ENCODE measurements around the gene BCAS3.

The BCAS3 gene

GRCh38 chr17:61265397-61265796, 587.7 kb downstream of the BCAS3 start:
- H3K27ac ChIP-seq: no peak overlapping the region
- H3K79me2 ChIP-seq (ENCODE audit: insufficient read depth, low read depth): no peaks in the 10 kb centered on the region
- H2AFZ ChIP-seq (ENCODE audit: low read depth): no peak overlapping the region
- no peaks in the 10 kb centered on the region for H3K36me3 ChIP-seq (ENCODE audit: insufficient read depth)
- no peak overlapping the region for H3K4me2 ChIP-seq
- no peak for TF ChIP-seq CTCF (conservative IDR thresholded peaks at IDR 0.05; ENCODE audit: low read depth, low read length)
- H3K4me3 ChIP-seq (IDR thresholded peaks at IDR 0.05; ENCODE audit: insufficient read depth, low read depth, low read length): no peak overlapping the region
- H3K27me3 ChIP-seq (ENCODE audit: insufficient read depth, low read depth): no peaks in the 10 kb centered on the region
- no peaks in the 10 kb centered on the region for H4K20me1 ChIP-seq (ENCODE audit: insufficient read depth)
- no peak overlapping the region for H3K9ac ChIP-seq
- H3K4me1 ChIP-seq (ENCODE audit: low read depth, poor library complexity, severe bottlenecking): no peaks in the 10 kb centered on the region

- H3K4me3 ChIP-seq (IDR thresholded peaks at IDR 0.05; ENCODE audit: insufficient read depth, low read depth, low read length): no peak overlapping the region
- no peaks in the 10 kb centered on the region for H3K27me3 ChIP-seq (ENCODE audit: insufficient read depth, low read depth)
- no peaks in the 10 kb centered on the region for H4K20me1 ChIP-seq (ENCODE audit: insufficient read depth)
- H3K4me2 ChIP-seq: no peak overlapping the region
- no peak overlapping the region for H3K9ac ChIP-seq
- H2AFZ ChIP-seq (ENCODE audit: low read depth): no peak overlapping the region
- no peaks in the 10 kb centered on the region for H3K4me1 ChIP-seq (ENCODE audit: low read depth, poor library complexity, severe bottlenecking)
- H3K27ac ChIP-seq: no peak overlapping the region
- no peak for TF ChIP-seq CTCF (conservative IDR thresholded peaks at IDR 0.05; ENCODE audit: low read depth, low read length)
- no peaks in the 10 kb centered on the region for H3K79me2 ChIP-seq (ENCODE audit: insufficient read depth, low read depth)
- H3K36me3 ChIP-seq (ENCODE audit: insufficient read depth): no peaks in the 10 kb centered on the region
Observed at GRCh38 chr17:61267847-61268246, 590.2 kb downstream of the BCAS3 start.

- Histone ChIP-seq H3K36me3 (ENCODE audit: insufficient read depth) (no peaks in the 10 kb centered on the region), H3K4me3 (IDR thresholded peaks at IDR 0.05; ENCODE audit: insufficient read depth, low read depth, low read length) (no peak overlapping the region), H3K27me3 (ENCODE audit: insufficient read depth, low read depth) (no peaks in the 10 kb centered on the region), H3K4me2 (no peak overlapping the region), H3K79me2 (ENCODE audit: insufficient read depth, low read depth) (no peaks in the 10 kb centered on the region), H2AFZ (ENCODE audit: low read depth) (no peak overlapping the region), H3K27ac (no peak overlapping the region), H3K9ac (no peak overlapping the region), H4K20me1 (ENCODE audit: insufficient read depth) (no peaks in the 10 kb centered on the region), H3K4me1 (ENCODE audit: low read depth, poor library complexity, severe bottlenecking) (peaks cover 23% of the 10 kb centered on the region)
- no peak for TF ChIP-seq CTCF (conservative IDR thresholded peaks at IDR 0.05; ENCODE audit: low read depth, low read length)
Observed at GRCh38 chr17:61275395-61275794, 597.7 kb downstream of the BCAS3 start.

GRCh38 chr17:61276806-61277205, 599.2 kb downstream of the BCAS3 start:
- H4K20me1 ChIP-seq (ENCODE audit: insufficient read depth): no peaks in the 10 kb centered on the region
- no peak overlapping the region for H3K27ac ChIP-seq
- H3K4me3 ChIP-seq (IDR thresholded peaks at IDR 0.05; ENCODE audit: insufficient read depth, low read depth, low read length): no peak overlapping the region
- no peak overlapping the region for H3K9ac ChIP-seq
- no peaks in the 10 kb centered on the region for H3K27me3 ChIP-seq (ENCODE audit: insufficient read depth, low read depth)
- peaks cover 34% of the 10 kb centered on the region for H3K4me1 ChIP-seq (ENCODE audit: low read depth, poor library complexity, severe bottlenecking)
- TF ChIP-seq CTCF (conservative IDR thresholded peaks at IDR 0.05; ENCODE audit: low read depth, low read length): no peak
- H3K36me3 ChIP-seq (ENCODE audit: insufficient read depth): no peaks in the 10 kb centered on the region
- no peak overlapping the region for H3K4me2 ChIP-seq
- no peak overlapping the region for H2AFZ ChIP-seq (ENCODE audit: low read depth)
- H3K79me2 ChIP-seq (ENCODE audit: insufficient read depth, low read depth): no peaks in the 10 kb centered on the region

Data from KMS-11 (cell line).